Measurements from ENCODE around the gene ARL5A. TPM values are rescaled to one million over a fixed set of nuclear protein-coding genes. Genes with fewer than 3 reads are reported as not detected.

Gene ARL5A
- polyA plus RNA-seq, 2 donors: 8.5 to 17.2 TPM

DNA sequence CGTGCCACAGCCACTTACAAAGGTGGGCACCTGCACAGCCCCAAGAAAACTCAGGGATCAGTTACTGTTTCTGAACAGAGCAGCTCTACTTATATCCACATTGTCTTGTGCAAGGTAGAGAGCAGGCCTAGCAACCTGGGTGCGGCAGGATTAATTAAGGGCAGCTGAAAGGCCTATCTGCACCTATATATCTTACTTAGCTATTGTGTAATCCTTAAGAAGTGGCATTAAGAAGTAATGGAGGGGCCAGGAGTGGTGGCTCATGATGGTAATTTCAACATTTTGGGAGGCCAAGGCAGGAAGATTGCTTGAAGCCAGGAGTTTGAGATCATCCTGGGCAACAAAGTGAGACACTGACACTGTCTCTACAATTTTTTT lies 12.8 kb upstream of the ARL5A start:
- 84 to 86% methylated on average over 2 of the region's 2 CpGs for WGBS, 2 donors
- H3K4me3 ChIP-seq (ENCODE audit: low read depth in 1 of 2, low read length in 2 of 2): no peak overlapping the region
- H3K27ac ChIP-seq (ENCODE audit: low read depth in 2 of 2, low read length in 1 of 2): peak overlapping the region; percentile 68 to 77
- H3K27me3 ChIP-seq (ENCODE audit: control insufficient read depth in 1 of 2, insufficient read depth in 2 of 2, low read length in 2 of 2): no peaks in the 10 kb centered on the region
- no peaks in the 10 kb centered on the region for H3K9me3 ChIP-seq (ENCODE audit: control insufficient read depth in 2 of 2, insufficient read depth in 1 of 2, low read depth in 1 of 2, low read length in 1 of 2)
- H3K36me3 ChIP-seq (ENCODE audit: control insufficient read depth in 2 of 2, insufficient read depth in 2 of 2, low read length in 1 of 2): no peaks in the 10 kb centered on the region
- no peaks in the 10 kb centered on the region for H3K4me1 ChIP-seq (ENCODE audit: control insufficient read depth in 2 of 2, insufficient read depth in 2 of 2, low read length in 1 of 2)

DNA sequence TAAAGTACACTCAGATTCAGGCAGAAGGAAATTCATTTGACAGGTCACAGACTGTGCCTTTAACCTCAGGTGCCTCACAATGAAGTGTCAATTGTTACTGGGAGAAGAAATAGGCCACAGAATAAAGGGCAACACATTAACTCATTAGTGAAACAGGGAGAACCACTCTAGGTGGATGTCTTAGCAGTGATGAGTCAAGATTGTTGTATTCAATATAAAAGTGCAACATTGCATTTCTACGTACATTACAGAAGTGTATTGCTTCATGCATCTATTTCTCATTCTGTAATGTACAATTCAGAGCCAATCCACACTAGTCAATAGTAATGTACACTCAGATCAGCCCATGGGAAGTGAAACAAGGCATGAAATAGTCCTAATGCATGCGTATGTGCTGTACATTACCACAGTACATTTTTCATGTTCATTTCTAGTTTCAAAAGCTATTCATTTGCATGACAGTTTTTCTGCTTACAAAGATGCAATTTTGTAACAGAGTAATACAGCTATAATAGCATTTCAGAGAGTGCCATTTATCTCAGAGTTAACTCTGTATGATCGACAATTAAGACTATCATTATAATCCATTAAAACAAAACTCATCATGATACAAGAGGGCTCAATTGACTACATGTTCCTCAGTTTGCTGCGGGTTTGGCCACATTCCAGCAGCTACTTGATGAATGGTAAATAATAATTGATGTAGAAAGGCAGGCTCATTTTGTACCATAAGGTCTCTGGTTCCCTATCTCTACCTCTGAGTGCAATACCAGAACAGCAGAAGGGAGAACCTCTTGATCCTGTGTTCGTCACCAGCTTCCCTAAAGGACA lies 12.2 kb upstream of the ARL5A start:
- Histone ChIP-seq H3K27me3 (ENCODE audit: control insufficient read depth in 1 of 2, insufficient read depth in 2 of 2, low read length in 2 of 2) (no peaks in the 10 kb centered on the region), H3K4me1 (ENCODE audit: control insufficient read depth in 2 of 2, insufficient read depth in 2 of 2, low read length in 1 of 2) (no peaks in the 10 kb centered on the region), H3K36me3 (ENCODE audit: control insufficient read depth in 2 of 2, insufficient read depth in 2 of 2, low read length in 1 of 2) (no peaks in the 10 kb centered on the region), H3K27ac (ENCODE audit: low read depth in 2 of 2, low read length in 1 of 2) (peak overlapping the region; percentile 68 to 77), H3K9me3 (ENCODE audit: control insufficient read depth in 2 of 2, insufficient read depth in 1 of 2, low read depth in 1 of 2, low read length in 1 of 2) (no peaks in the 10 kb centered on the region), H3K4me3 (ENCODE audit: low read depth in 1 of 2, low read length in 2 of 2) (no peak overlapping the region)
- 71% methylated on average over 5 of the region's 5 CpGs for WGBS, 2 donors

DNA sequence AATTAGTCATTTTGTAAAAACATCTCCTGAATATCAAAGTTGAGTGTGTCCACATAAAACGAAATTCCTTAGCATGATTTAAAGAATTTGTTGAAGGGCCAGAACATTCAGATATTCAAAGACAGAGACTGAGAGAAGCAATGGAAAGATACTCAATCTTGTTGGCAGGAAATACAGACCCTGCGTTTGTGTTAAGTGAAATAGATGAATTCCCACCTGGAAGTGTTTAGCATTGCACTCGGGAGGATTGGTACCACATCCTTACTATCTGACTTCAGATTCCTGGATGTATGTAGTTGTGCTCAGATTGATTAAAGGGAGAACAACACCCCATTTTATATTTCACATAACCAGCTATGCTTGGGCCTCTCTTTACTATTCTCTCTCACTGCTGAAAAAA lies 9.7 kb upstream of the ARL5A start:
- Histone ChIP-seq H3K27ac (ENCODE audit: low read depth in 2 of 2, low read length in 1 of 2) (no peak overlapping the region), H3K4me3 (ENCODE audit: low read depth in 1 of 2, low read length in 2 of 2) (no peak overlapping the region), H3K9me3 (ENCODE audit: control insufficient read depth in 2 of 2, insufficient read depth in 1 of 2, low read depth in 1 of 2, low read length in 1 of 2) (no peaks in the 10 kb centered on the region), H3K4me1 (ENCODE audit: control insufficient read depth in 2 of 2, insufficient read depth in 2 of 2, low read length in 1 of 2) (no peaks in the 10 kb centered on the region), H3K36me3 (ENCODE audit: control insufficient read depth in 2 of 2, insufficient read depth in 2 of 2, low read length in 1 of 2) (no peaks in the 10 kb centered on the region), H3K27me3 (ENCODE audit: control insufficient read depth in 1 of 2, insufficient read depth in 2 of 2, low read length in 2 of 2) (no peaks in the 10 kb centered on the region)
- WGBS, 2 donors: 75 to 81% methylated on average over 3 of the region's 3 CpGs

DNA sequence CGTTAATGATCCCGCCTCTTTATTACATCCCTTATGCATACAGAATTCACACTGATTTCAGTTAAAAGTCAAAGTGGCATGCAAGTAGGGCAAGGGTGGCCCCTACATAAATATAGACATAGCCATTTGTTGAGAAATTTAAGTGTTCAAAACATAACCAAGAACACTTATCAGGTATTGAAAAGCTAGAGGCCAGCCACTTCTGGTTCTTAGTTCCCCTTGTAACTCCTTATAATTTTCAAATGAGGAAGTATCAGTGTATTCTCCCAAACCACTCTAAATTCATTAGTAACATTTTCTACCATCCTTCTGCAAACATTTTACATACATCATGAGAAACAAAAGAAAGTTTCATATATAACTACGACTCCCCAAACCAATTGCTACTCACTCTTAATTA lies 5.8 kb upstream of the ARL5A start:
- Histone ChIP-seq H3K9me3 (ENCODE audit: control insufficient read depth in 2 of 2, insufficient read depth in 1 of 2, low read depth in 1 of 2, low read length in 1 of 2) (no peaks in the 10 kb centered on the region), H3K36me3 (ENCODE audit: control insufficient read depth in 2 of 2, insufficient read depth in 2 of 2, low read length in 1 of 2) (no peaks in the 10 kb centered on the region), H3K27ac (ENCODE audit: low read depth in 2 of 2, low read length in 1 of 2) (no peak overlapping the region), H3K27me3 (ENCODE audit: control insufficient read depth in 1 of 2, insufficient read depth in 2 of 2, low read length in 2 of 2) (no peaks in the 10 kb centered on the region), H3K4me1 (ENCODE audit: control insufficient read depth in 2 of 2, insufficient read depth in 2 of 2, low read length in 1 of 2) (no peaks in the 10 kb centered on the region), H3K4me3 (ENCODE audit: low read depth in 1 of 2, low read length in 2 of 2) (no peak overlapping the region)
- 90 to 92% methylated on average over 3 of the region's 3 CpGs for WGBS, 2 donors

DNA sequence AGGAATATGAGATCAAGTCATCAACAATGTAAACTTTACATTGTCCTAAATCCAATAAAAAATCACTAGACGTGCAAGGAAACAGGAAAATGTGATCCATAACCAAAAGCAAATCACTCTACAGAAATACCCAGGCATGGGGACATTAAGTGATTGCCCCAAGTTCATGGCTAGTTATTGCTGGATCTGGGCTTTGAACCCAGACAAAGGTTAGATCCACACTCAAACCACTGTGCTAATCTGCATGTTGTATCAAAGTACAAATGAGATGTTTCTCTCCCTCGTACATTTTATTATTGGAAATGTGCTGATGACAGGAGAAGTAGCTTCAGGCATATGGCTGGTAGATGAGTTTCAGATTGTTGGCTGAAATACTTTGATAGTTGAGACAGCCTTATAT lies 2.7 kb upstream of the ARL5A start:
- Histone ChIP-seq H3K9me3 (ENCODE audit: control insufficient read depth in 2 of 2, insufficient read depth in 1 of 2, low read depth in 1 of 2, low read length in 1 of 2) (no peaks in the 10 kb centered on the region), H3K27ac (ENCODE audit: low read depth in 2 of 2, low read length in 1 of 2) (no peak overlapping the region), H3K36me3 (ENCODE audit: control insufficient read depth in 2 of 2, insufficient read depth in 2 of 2, low read length in 1 of 2) (no peaks in the 10 kb centered on the region), H3K4me1 (ENCODE audit: control insufficient read depth in 2 of 2, insufficient read depth in 2 of 2, low read length in 1 of 2) (no peaks in the 10 kb centered on the region), H3K27me3 (ENCODE audit: control insufficient read depth in 1 of 2, insufficient read depth in 2 of 2, low read length in 2 of 2) (no peaks in the 10 kb centered on the region), H3K4me3 (ENCODE audit: low read depth in 1 of 2, low read length in 2 of 2) (no peak overlapping the region)
- WGBS, 2 donors: 87 to 88% methylated on average over 2 of the region's 2 CpGs

DNA sequence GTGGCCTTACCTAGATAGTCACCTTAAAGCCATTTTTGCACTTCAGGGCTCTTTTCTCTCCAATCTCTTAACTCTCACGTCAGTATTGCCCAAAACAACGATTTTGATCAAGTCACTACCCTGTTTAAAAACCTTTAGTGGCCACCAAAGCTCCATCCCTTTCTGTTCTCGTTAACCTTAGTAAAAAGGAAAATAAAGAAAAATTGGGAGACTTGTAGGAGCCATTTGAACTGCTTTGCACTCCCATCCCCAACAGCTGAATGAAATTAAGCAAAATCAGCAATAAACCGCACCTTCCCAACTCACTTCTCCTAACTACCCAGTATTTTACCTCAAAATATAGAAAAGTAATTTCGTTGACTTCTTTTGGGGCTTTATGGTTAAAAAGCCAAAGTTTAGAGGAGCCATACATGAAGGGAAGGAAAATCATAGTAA lies 686 bp upstream of the ARL5A start:
- 79 to 82% methylated on average over 5 of the region's 5 CpGs for WGBS, 2 donors
- H3K4me1 ChIP-seq (ENCODE audit: control insufficient read depth in 2 of 2, insufficient read depth in 2 of 2, low read length in 1 of 2): no peaks in the 10 kb centered on the region
- H3K9me3 ChIP-seq (ENCODE audit: control insufficient read depth in 2 of 2, insufficient read depth in 1 of 2, low read depth in 1 of 2, low read length in 1 of 2): no peaks in the 10 kb centered on the region
- no peaks in the 10 kb centered on the region for H3K27me3 ChIP-seq (ENCODE audit: control insufficient read depth in 1 of 2, insufficient read depth in 2 of 2, low read length in 2 of 2)
- H3K27ac ChIP-seq (ENCODE audit: low read depth in 2 of 2, low read length in 1 of 2): peak overlapping the region; percentile 26 to 63
- no peaks in the 10 kb centered on the region for H3K36me3 ChIP-seq (ENCODE audit: control insufficient read depth in 2 of 2, insufficient read depth in 2 of 2, low read length in 1 of 2)
- peak overlapping the region in 1 of 2 donors; percentile 85 for H3K4me3 ChIP-seq (ENCODE audit: low read depth in 1 of 2, low read length in 2 of 2)

DNA sequence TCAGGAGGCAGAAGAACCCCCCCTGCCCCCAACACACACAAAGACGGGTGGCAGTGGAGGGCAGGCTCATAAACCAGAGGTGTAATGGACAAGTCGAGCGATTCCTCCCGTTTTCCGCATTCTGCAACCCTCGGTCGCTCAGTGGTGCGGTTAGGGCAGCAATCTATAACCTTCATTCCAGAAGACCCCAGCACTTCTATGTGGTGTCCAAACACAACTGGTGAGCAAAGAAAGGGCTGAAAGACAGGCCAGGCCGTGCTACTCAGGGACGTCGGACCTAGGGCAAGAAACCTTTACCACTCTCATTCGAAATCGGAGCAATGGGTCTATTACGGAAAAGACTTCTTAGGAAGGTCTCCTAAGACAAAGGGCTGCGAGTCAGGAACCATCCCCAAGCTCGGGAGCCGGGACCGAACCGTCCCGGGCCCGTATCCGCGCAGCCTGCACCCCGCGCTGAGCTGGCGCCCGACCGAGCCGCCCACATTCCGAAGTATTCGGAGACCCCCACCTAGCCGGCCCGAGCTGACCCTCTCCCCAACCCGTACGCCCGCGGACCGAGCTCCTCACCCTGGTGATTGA lies 568 bp downstream of the ARL5A start:
- H3K9me3 ChIP-seq (ENCODE audit: control insufficient read depth in 2 of 2, insufficient read depth in 1 of 2, low read depth in 1 of 2, low read length in 1 of 2): no peaks in the 10 kb centered on the region
- peak overlapping the region; percentile 85 to 99 for H3K4me3 ChIP-seq (ENCODE audit: low read depth in 1 of 2, low read length in 2 of 2)
- H3K4me1 ChIP-seq (ENCODE audit: control insufficient read depth in 2 of 2, insufficient read depth in 2 of 2, low read length in 1 of 2): no peaks in the 10 kb centered on the region
- peak overlapping the region; percentile 92 for H3K27ac ChIP-seq (ENCODE audit: low read depth in 2 of 2, low read length in 1 of 2)
- no peaks in the 10 kb centered on the region for H3K36me3 ChIP-seq (ENCODE audit: control insufficient read depth in 2 of 2, insufficient read depth in 2 of 2, low read length in 1 of 2)
- H3K27me3 ChIP-seq (ENCODE audit: control insufficient read depth in 1 of 2, insufficient read depth in 2 of 2, low read length in 2 of 2): no peaks in the 10 kb centered on the region
- 0 to 1% methylated on average over 38 of the region's 38 CpGs for WGBS, 2 donors

DNA sequence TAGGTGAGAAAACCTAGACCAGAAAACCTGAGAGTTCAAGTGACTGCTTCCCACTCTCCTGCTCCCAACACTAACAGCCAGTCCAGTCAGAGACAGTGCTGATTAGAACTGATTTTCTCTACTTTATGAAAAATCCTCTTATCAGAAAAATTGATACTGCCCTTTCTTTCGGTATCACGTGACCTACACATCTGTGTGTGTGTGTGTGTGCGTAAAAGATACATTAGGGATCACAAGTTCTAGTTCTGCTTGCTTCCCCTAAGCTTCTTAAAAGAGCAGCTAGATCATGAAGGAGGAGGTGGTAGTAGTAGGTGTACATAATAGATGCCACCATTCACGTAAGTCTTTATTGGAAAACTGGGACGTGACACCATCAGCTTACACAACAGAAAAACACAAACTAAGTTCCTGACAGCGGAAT lies 1.5 kb downstream of the ARL5A start:
- peak overlapping the region in 1 of 2 donors; percentile 85 for H3K4me3 ChIP-seq (ENCODE audit: low read depth in 1 of 2, low read length in 2 of 2)
- H3K4me1 ChIP-seq (ENCODE audit: control insufficient read depth in 2 of 2, insufficient read depth in 2 of 2, low read length in 1 of 2): no peaks in the 10 kb centered on the region
- no peaks in the 10 kb centered on the region for H3K9me3 ChIP-seq (ENCODE audit: control insufficient read depth in 2 of 2, insufficient read depth in 1 of 2, low read depth in 1 of 2, low read length in 1 of 2)
- H3K27me3 ChIP-seq (ENCODE audit: control insufficient read depth in 1 of 2, insufficient read depth in 2 of 2, low read length in 2 of 2): no peaks in the 10 kb centered on the region
- no peaks in the 10 kb centered on the region for H3K36me3 ChIP-seq (ENCODE audit: control insufficient read depth in 2 of 2, insufficient read depth in 2 of 2, low read length in 1 of 2)
- no peak overlapping the region for H3K27ac ChIP-seq (ENCODE audit: low read depth in 2 of 2, low read length in 1 of 2)
- WGBS, 2 donors: 34 to 36% methylated on average over 6 of the region's 6 CpGs

DNA sequence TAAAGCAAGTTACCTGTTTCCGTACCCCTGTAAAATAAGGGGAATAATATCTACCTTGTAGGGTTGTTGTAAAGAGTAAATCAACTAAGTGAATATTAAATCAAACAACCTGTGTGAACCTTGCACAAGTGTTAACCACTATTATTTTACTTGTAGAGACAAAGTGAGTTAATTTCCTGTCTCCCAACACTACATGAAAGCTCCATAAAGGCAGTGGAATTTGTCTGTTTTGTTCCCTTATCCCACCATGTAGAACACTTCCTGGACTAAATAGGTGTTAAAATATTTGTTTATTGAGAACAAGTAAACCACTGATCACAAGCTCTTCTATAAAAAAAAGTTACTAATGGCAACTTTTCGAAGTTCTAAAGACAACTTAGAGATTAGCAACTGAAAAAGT lies 3.3 kb downstream of the ARL5A start:
- 62 to 63% methylated on average over 2 of the region's 2 CpGs for WGBS, 2 donors
- H3K9me3 ChIP-seq (ENCODE audit: control insufficient read depth in 2 of 2, insufficient read depth in 1 of 2, low read depth in 1 of 2, low read length in 1 of 2): no peaks in the 10 kb centered on the region
- H3K4me1 ChIP-seq (ENCODE audit: control insufficient read depth in 2 of 2, insufficient read depth in 2 of 2, low read length in 1 of 2): no peaks in the 10 kb centered on the region
- no peak overlapping the region for H3K27ac ChIP-seq (ENCODE audit: low read depth in 2 of 2, low read length in 1 of 2)
- no peaks in the 10 kb centered on the region for H3K27me3 ChIP-seq (ENCODE audit: control insufficient read depth in 1 of 2, insufficient read depth in 2 of 2, low read length in 2 of 2)
- H3K36me3 ChIP-seq (ENCODE audit: control insufficient read depth in 2 of 2, insufficient read depth in 2 of 2, low read length in 1 of 2): no peaks in the 10 kb centered on the region
- no peak overlapping the region for H3K4me3 ChIP-seq (ENCODE audit: low read depth in 1 of 2, low read length in 2 of 2)

DNA sequence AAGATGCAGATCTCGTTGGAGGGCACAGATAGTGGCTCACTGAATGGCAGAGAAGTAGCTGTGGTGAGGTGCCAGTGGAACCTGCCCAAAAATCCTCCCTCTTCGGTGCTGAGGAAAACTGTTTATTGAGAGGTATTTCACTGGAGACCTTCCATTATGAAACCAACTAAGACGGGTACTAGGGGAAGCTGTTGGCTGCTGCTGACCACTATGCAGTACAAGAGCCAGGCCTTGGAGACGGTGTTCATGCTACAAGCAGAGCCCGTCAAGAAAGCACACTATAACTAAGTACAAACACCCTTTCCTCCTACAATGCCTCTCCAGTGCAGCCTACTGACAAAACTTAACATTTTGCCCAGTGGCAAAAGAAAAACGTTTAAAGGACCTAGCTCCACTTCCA lies 4.6 kb downstream of the ARL5A start:
- peak overlapping the region in 1 of 2 donors; percentile 20 for H3K27ac ChIP-seq (ENCODE audit: low read depth in 2 of 2, low read length in 1 of 2)
- WGBS, 2 donors: 53 to 59% methylated on average over 6 of the region's 6 CpGs
- H3K4me3 ChIP-seq (ENCODE audit: low read depth in 1 of 2, low read length in 2 of 2): no peak overlapping the region
- no peaks in the 10 kb centered on the region for H3K4me1 ChIP-seq (ENCODE audit: control insufficient read depth in 2 of 2, insufficient read depth in 2 of 2, low read length in 1 of 2)
- H3K27me3 ChIP-seq (ENCODE audit: control insufficient read depth in 1 of 2, insufficient read depth in 2 of 2, low read length in 2 of 2): no peaks in the 10 kb centered on the region
- H3K9me3 ChIP-seq (ENCODE audit: control insufficient read depth in 2 of 2, insufficient read depth in 1 of 2, low read depth in 1 of 2, low read length in 1 of 2): no peaks in the 10 kb centered on the region
- H3K36me3 ChIP-seq (ENCODE audit: control insufficient read depth in 2 of 2, insufficient read depth in 2 of 2, low read length in 1 of 2): no peaks in the 10 kb centered on the region

Measured in esophagus (tissue), 2 donors.